ENCODE measurements around the gene DTX2. TPM values are rescaled to one million over a fixed set of nuclear protein-coding genes. Genes with fewer than 3 reads are reported as not detected.

DTX2 gene
- total RNA-seq, 1 experiment from 2014 or later: 100 TPM

GRCh38 chr7:76428868-76429805 lies 32.4 kb upstream of the DTX2 start:
- Histone ChIP-seq H3K9me2 (ENCODE audit: insufficient read depth) (no peaks in the 10 kb centered on the region), H3K4me1 (replicated peaks; ENCODE audit: insufficient read depth) (peaks cover 14% of the 10 kb centered on the region), H3K27ac (no peak overlapping the region), H4K20me1 (ENCODE audit: insufficient read depth) (no peaks in the 10 kb centered on the region), H3K36me3 (ENCODE audit: low read depth) (no peaks in the 10 kb centered on the region), H3F3A (ENCODE audit: insufficient read depth, low read depth) (peaks cover 9% of the 10 kb centered on the region; the same call in 1 of the 2 replicates), H2AFZ (no peak overlapping the region), H3K4me2 (no peak overlapping the region), H3K4me3 (no peak overlapping the region), H3K79me2 (ENCODE audit: low read depth) (no peaks in the 10 kb centered on the region), H3K9me3 (ENCODE audit: insufficient read depth, low read depth) (no peaks in the 10 kb centered on the region), H3K27me3 (ENCODE audit: insufficient read depth, low read depth) (no peaks in the 10 kb centered on the region)
- no peak for TF ChIP-seq EZH2 (IDR thresholded peaks at IDR 0.05; ENCODE audit: low read depth)
- no peak for TF ChIP-seq CTCF (conservative IDR thresholded peaks at IDR 0.05)
- DNase-seq: peak in 1 of 2 experiments; percentile 41
- POLR2A ChIA-PET (ENCODE audit: unreplicated experiment): no interaction called here
- CTCF ChIA-PET: no interaction called here
- intact Hi-C loops (cut with micrococcal nuclease; ENCODE audit: unreplicated experiment): no loop called here
- BruUV-seq (replicated peaks): no TSS peak

- H3K4me2 ChIP-seq: no peak overlapping the region
- BruUV-seq (replicated peaks): no TSS peak
- H3K79me2 ChIP-seq (ENCODE audit: low read depth): no peaks in the 10 kb centered on the region
- no peak overlapping the region for H3K27ac ChIP-seq
- H3K36me3 ChIP-seq (ENCODE audit: low read depth): no peaks in the 10 kb centered on the region
- POLR2A ChIA-PET (ENCODE audit: unreplicated experiment): no interaction called here
- H3K27me3 ChIP-seq (ENCODE audit: insufficient read depth, low read depth): no peaks in the 10 kb centered on the region
- CTCF ChIA-PET: no interaction called here
- intact Hi-C loops (cut with micrococcal nuclease; ENCODE audit: unreplicated experiment): no loop called here
- H3K4me1 ChIP-seq (replicated peaks; ENCODE audit: insufficient read depth): 0 out of 2 replicates have a peak, but pooled peaks cover 7% of the 10 kb centered on the region
- H3F3A ChIP-seq (ENCODE audit: insufficient read depth, low read depth): no peaks in the 10 kb centered on the region; the same call in 1 of the 2 replicates
- no peaks in the 10 kb centered on the region for H3K9me3 ChIP-seq (ENCODE audit: insufficient read depth, low read depth)
- H2AFZ ChIP-seq: no peak overlapping the region
- no peaks in the 10 kb centered on the region for H3K9me2 ChIP-seq (ENCODE audit: insufficient read depth)
- H4K20me1 ChIP-seq (ENCODE audit: insufficient read depth): no peaks in the 10 kb centered on the region
- H3K4me3 ChIP-seq: no peak overlapping the region
- no peak for DNase-seq
- TF ChIP-seq EZH2 (IDR thresholded peaks at IDR 0.05; ENCODE audit: low read depth) (no peak), CTCF (conservative IDR thresholded peaks at IDR 0.05) (no peak)
Measured at GRCh38 chr7:76430211-76430610, 31.3 kb upstream of the DTX2 start.

GRCh38 chr7:76430836-76431235 lies 30.7 kb upstream of the DTX2 start:
- ChIA-PET POLR2A (ENCODE audit: unreplicated experiment) (no interaction called here), CTCF (no interaction called here)
- Histone ChIP-seq H3K9me2 (ENCODE audit: insufficient read depth) (no peaks in the 10 kb centered on the region), H3K36me3 (ENCODE audit: low read depth) (no peaks in the 10 kb centered on the region), H4K20me1 (ENCODE audit: insufficient read depth) (no peaks in the 10 kb centered on the region), H3K4me1 (replicated peaks; ENCODE audit: insufficient read depth) (0 out of 2 replicates have a peak, but pooled peaks cover 7% of the 10 kb centered on the region), H3K4me2 (no peak overlapping the region), H3K4me3 (no peak overlapping the region), H3K9me3 (ENCODE audit: insufficient read depth, low read depth) (no peaks in the 10 kb centered on the region), H3F3A (ENCODE audit: insufficient read depth, low read depth) (no peaks in the 10 kb centered on the region; the same call in 1 of the 2 replicates), H3K79me2 (ENCODE audit: low read depth) (no peaks in the 10 kb centered on the region), H2AFZ (no peak overlapping the region), H3K27me3 (ENCODE audit: insufficient read depth, low read depth) (no peaks in the 10 kb centered on the region), H3K27ac (no peak overlapping the region)
- TF ChIP-seq EZH2 (IDR thresholded peaks at IDR 0.05; ENCODE audit: low read depth) (no peak), CTCF (conservative IDR thresholded peaks at IDR 0.05) (no peak)
- no TSS peak for BruUV-seq (replicated peaks)
- intact Hi-C loops (cut with micrococcal nuclease; ENCODE audit: unreplicated experiment): no loop called here
- DNase-seq: no peak

Measured in PC-9 (cell line).